ENCODE data around the gene TMEM86A.

DNA sequence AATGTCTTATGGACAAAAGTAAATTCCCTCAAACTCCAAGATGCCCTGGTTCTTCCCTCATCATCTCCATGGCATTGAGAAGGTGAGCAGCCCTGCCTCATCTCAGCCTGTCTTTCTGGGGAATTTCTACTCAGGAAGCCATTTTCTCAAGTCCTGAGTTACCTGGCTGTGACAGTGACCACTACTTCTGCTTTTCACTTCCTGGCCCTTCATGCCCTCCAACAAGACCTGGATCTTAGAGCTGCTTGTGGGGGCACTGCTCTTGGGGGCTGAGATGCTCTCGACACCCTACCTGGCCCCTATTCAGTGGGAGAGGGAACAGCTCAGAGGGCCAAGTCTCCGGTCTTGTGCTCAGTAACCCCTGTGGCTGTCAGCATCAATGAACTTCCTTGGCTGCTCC is 32.9 kb downstream of the TMEM86A start:
- TF ChIP-seq, protein P1, sequence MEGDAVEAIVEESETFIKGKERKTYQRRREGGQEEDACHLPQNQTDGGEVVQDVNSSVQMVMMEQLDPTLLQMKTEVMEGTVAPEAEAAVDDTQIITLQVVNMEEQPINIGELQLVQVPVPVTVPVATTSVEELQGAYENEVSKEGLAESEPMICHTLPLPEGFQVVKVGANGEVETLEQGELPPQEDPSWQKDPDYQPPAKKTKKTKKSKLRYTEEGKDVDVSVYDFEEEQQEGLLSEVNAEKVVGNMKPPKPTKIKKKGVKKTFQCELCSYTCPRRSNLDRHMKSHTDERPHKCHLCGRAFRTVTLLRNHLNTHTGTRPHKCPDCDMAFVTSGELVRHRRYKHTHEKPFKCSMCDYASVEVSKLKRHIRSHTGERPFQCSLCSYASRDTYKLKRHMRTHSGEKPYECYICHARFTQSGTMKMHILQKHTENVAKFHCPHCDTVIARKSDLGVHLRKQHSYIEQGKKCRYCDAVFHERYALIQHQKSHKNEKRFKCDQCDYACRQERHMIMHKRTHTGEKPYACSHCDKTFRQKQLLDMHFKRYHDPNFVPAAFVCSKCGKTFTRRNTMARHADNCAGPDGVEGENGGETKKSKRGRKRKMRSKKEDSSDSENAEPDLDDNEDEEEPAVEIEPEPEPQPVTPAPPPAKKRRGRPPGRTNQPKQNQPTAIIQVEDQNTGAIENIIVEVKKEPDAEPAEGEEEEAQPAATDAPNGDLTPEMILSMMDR (IDR thresholded peaks at IDR 0.05): no peak
- no peak for TF ChIP-seq POLR2A (IDR thresholded peaks at IDR 0.05)

Data from ovary (tissue), 3 donors.